Suppressor macrophage treated with lipopolysaccharide for 4 hours (primary cell): ENCODE data around the gene EXD3.
"Not testable (repeated sequence)": the region's sequence is repeated elsewhere in the genome, so short reads cannot be mapped to it uniquely, and the experiment has no call there.

ENCODE experiments used
- DNase-seq: peaks from one replicate; pipeline ENCODE4 v3.0.0-alpha.2; 2020

Gene EXD3

GRCh38 chr9:137264067-137264466 is 158.9 kb downstream of the EXD3 start:
- no peak for DNase-seq

- no peak for DNase-seq
Measured at GRCh38 chr9:137263506-137263905, 159.5 kb downstream of the EXD3 start.

- no peak for DNase-seq
Measured at GRCh38 chr9:137262909-137263285, 160.1 kb downstream of the EXD3 start.

GRCh38 chr9:137262173-137262908 is 160.6 kb downstream of the EXD3 start:
- DNase-seq = not testable (repeated sequence)
